Choroid plexus epithelial cell (primary cell): ENCODE data around the gene SPINT3.
"Not testable (repeated sequence)": the region's sequence is repeated elsewhere in the genome, so short reads cannot be mapped to it uniquely, and the experiment has no call there.

Experiments
- DNase-seq: peaks from one replicate; pipeline ENCODE4 v3.0.0-alpha.2; 2010; ENCODE audit warnings: low read depth
- H3K4me3 ChIP-seq: 2 replicates; pipeline ENCODE4 v1.5.1; 2011; ENCODE audit warnings: low read depth, mild to moderate bottlenecking, control low read depth, low read length, moderate library complexity
- TF ChIP-seq, protein P1 (sequence below): conservative IDR thresholded peaks from 2 replicates; pipeline ENCODE4 v1.5.1; 2011; ENCODE audit warnings: low read depth, mild to moderate bottlenecking, control low read depth, inconsistent platforms, low read length, moderate library complexity

The SPINT3 gene

DNA sequence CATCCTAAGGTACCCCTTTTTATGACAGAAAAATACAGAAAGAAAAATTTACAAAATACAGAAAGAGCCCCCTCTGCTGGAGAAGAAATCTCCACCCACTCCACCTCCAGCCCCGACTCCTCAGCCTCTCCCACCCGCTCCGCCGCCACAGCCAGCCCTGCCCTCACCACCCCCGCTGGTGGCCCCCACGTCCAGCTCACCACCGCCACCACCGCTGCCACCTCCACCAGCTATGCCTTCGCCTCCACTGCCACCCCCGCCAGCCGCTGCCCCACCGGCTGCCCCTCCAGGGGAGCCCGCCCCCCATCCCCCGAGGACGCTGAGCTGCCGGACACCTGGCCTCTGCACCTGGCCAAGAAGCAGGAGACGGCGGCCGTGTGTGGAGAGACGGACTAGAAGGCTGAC, 28.2 kb downstream of the SPINT3 start:
- no peak for DNase-seq
- TF ChIP-seq, protein P1, sequence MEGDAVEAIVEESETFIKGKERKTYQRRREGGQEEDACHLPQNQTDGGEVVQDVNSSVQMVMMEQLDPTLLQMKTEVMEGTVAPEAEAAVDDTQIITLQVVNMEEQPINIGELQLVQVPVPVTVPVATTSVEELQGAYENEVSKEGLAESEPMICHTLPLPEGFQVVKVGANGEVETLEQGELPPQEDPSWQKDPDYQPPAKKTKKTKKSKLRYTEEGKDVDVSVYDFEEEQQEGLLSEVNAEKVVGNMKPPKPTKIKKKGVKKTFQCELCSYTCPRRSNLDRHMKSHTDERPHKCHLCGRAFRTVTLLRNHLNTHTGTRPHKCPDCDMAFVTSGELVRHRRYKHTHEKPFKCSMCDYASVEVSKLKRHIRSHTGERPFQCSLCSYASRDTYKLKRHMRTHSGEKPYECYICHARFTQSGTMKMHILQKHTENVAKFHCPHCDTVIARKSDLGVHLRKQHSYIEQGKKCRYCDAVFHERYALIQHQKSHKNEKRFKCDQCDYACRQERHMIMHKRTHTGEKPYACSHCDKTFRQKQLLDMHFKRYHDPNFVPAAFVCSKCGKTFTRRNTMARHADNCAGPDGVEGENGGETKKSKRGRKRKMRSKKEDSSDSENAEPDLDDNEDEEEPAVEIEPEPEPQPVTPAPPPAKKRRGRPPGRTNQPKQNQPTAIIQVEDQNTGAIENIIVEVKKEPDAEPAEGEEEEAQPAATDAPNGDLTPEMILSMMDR, result peak; percentile 24
- no peak overlapping the region for H3K4me3 ChIP-seq

DNA sequence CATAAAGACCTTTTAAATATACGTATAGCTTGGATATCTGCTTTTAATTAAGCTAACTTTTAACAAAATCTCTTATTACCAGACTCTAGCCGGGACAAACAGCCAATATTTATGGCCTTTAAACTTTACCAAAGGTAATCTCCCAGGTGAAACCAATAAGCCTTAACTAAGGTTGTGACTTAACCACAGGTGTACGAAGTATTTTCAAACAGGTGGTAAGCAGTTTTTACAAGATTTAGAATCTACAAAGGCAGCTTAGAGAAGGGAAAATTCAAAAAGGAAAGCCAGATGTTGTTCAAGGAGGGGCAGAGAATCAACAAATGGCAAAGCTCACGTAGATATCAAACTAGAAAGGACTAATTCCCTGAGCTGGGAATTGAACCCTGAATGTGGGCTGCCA, 30.0 kb downstream of the SPINT3 start:
- H3K4me3 ChIP-seq, result no peak overlapping the region
- TF ChIP-seq, protein P1, result no peak
- no peak for DNase-seq

DNA sequence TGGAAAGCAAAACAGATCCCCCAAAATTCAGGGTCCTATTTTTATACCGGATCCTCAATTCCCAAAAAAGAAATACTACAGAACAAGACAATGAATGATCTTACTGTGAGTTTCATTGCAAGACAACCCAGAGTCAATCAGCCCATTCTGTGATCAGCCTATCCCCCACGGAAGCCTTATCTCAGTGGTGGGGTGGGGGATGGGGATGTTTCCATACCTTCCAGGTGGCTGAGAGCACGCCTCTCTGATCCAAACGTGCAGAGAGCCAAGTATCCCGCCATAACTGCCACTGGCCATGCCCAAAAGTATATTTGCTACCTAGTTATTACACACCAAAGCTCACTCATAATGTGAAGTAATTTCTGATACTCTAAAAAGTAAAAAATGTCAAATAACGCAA, 30.7 kb downstream of the SPINT3 start:
- TF ChIP-seq, protein P1, result no peak
- no peak overlapping the region for H3K4me3 ChIP-seq
- no peak for DNase-seq

DNA sequence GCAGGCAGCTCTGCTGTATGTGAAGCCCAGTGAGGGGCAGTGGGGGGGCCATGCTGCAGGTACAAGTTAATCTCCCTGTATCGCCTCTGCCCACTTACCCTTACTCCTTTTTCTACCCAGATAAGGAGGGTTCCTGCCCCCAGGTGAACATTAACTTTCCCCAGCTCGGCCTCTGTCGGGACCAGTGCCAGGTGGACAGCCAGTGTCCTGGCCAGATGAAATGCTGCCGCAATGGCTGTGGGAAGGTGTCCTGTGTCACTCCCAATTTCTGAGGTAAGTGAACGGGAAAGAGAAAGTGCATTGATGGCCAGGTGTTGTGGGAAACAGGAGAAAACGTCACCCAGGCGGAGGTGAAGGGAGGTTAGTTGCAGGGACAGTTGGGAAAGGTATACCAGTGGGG, 35.6 kb downstream of the SPINT3 start:
- H3K4me3 ChIP-seq, result no peak overlapping the region
- DNase-seq, result no peak
- TF ChIP-seq, protein P1, result no peak

DNA sequence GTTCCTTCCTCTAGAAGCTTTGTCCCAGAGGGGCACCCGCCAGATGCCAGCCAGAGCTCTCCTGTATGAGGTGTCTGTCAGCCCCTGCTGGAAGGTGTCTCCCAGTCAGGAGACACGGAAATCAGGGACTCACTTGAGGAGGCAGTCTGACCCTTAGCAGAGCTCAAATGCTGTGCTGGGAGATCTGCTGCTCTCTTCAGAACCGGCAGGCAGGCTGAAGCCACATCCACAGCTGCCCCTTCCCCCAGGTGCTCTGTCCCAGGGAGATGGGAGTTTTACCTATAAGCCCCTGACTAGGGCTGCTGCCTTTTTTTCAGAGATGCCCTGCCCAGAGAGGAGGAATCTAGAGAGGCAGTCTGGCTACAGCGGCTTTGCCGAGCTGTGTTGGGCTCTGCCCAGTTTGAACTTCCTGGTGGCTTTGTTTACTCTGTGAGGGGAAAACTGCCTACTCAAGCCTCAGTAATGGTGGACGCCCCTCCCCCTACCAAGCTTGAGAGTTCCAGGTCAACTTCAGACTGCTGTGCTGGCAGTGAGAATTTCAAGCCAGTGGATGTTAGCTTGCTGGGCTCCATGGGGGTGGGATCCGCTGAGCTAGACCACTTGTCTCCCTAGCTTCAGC, 37.8 kb downstream of the SPINT3 start:
- not testable (repeated sequence) for H3K4me3 ChIP-seq

DNA sequence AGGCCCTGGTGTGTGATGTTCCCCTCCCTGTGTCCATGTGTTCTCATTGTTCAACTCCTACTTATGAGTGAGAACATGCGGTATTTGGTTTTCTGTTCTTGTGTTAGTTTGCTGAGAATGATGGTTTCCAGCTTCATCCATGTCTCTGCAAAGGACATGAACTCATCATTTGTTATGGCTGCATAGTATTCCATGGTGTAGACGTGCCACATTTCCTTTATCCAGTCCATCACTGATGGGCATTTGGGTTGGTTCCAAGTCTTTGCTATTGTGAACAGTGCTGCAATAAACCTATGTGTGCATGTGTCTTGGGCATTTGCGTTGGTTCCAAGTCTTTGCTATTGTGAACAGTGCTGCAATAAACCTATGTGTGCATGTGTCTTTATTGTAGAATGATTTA, 43.1 kb downstream of the SPINT3 start:
- DNase-seq, H3K4me3 ChIP-seq: not testable (repeated sequence)

More for the DNA sequence above, 37.8 kb downstream of the SPINT3 start:
- not testable (repeated sequence) for DNase-seq

DNA sequence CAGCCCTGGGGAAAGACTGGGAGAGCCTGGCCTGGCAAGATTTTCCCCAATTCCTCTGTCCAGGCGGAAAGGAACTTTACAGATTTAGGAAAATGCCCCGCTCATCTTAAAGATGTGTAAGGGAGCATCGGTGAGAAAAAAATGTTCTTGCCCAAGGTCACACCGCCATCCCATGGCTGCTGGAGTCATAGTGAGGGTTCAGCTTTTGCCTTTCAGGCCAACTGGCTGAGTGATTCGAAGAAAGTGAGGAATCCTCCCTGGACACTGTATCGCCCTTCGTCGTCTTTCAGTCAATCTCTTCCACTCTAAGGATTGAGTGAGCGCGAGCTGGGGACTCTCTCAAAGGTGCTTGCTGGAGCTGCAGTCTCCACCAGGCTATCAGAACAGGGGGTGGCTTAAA, 44.5 kb downstream of the SPINT3 start:
- TF ChIP-seq, protein P1, result no peak
- no peak for DNase-seq
- H3K4me3 ChIP-seq, result no peak overlapping the region

DNA sequence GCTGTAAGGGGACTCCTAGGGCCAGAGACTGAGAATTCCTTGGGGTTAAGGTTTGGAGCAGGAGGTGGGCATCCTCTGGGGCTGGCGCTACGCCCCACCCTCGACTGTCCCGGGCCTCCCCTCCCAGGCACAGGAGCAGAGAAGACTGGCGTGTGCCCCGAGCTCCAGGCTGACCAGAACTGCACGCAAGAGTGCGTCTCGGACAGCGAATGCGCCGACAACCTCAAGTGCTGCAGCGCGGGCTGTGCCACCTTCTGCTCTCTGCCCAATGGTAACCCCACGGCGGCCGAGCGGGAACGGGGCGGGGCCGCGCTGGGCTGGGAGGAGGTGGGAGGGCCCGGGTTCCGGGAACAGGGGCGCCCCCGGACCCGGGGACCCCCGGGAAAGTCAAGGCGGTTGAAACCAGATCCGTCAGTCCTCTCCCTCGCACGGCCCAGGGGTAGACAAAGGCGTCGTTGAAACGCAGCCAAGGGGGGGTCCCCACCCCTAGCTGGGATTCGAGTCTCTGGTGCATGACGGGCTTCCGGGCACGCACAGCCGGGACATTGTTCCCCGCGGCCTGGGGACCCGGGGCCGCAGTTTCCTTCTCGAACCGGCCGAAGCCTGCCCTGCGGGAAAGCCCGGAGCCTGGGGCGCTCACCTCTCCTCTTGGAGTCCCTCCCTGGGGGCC, 45.0 kb downstream of the SPINT3 start:
- peak; percentile 13 for DNase-seq
- TF ChIP-seq, protein P1, result no peak
- peak overlapping the region; percentile 26 for H3K4me3 ChIP-seq
